Measurements from ENCODE around the gene SIMC1. TPM values are rescaled to one million over a fixed set of nuclear protein-coding genes. Genes with fewer than 3 reads are reported as not detected.

SIMC1 gene
- total RNA-seq, 3 donors from 2014 or later: 7.7 to 13.4 (median 12.7) TPM

DNA sequence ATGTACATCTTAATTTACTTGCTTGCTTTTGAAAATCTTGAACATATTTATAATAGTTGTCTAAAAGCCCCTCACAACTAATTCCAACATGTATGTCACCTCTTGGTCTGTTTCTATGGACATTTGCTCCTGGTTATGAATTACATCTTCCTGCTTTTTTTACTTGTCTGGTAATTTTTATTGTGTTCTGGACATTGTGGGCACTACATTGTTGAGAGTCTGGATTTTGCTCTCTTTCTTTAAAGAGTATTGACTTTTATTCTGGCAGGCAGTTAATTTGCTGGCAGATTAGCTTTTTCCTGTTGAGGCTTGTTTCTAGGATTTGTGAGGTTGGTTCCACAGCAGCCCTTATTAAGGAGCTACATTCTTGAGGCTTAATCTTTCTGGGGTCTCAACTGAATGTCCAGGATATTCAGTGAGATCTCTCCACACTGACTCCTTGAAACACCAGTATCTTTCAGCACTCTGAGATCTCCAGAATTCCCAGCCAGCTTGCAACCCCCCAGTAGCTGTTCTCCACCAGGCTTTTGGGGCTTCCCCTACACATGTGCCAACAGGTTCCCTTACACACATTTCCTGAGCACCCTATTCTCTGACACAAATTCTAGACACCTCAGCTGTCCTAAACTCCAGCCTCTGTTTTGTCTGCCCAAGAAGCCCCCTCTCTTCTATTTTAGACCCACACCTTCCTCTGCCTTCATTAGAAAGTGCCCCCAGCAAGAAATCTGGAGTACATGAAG, 96.0 kb downstream of the SIMC1 start:
- H3K9me3 ChIP-seq: peaks cover 0 to 6% of the 10 kb centered on the region in 2 donors
- TF ChIP-seq POLR2A (IDR thresholded peaks at IDR 0.05) (no peak), POLR2AphosphoS5 (IDR thresholded peaks at IDR 0.05) (no peak)
- TF ChIP-seq, protein P1, sequence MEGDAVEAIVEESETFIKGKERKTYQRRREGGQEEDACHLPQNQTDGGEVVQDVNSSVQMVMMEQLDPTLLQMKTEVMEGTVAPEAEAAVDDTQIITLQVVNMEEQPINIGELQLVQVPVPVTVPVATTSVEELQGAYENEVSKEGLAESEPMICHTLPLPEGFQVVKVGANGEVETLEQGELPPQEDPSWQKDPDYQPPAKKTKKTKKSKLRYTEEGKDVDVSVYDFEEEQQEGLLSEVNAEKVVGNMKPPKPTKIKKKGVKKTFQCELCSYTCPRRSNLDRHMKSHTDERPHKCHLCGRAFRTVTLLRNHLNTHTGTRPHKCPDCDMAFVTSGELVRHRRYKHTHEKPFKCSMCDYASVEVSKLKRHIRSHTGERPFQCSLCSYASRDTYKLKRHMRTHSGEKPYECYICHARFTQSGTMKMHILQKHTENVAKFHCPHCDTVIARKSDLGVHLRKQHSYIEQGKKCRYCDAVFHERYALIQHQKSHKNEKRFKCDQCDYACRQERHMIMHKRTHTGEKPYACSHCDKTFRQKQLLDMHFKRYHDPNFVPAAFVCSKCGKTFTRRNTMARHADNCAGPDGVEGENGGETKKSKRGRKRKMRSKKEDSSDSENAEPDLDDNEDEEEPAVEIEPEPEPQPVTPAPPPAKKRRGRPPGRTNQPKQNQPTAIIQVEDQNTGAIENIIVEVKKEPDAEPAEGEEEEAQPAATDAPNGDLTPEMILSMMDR (IDR thresholded peaks at IDR 0.05): no peak
- H3K4me1 ChIP-seq: no peaks in the 10 kb centered on the region
- H3K4me3 ChIP-seq: no peak overlapping the region
- no peaks in the 10 kb centered on the region for H3K27me3 ChIP-seq
- no peaks in the 10 kb centered on the region for H3K36me3 ChIP-seq
- intact Hi-C loops (cut with DNase I; ENCODE audit: low total_unique reads): no loop called here
- no peak overlapping the region for H3K27ac ChIP-seq
- DNase-seq (ENCODE audit: low spot score in 2 of 2): no peak

DNA sequence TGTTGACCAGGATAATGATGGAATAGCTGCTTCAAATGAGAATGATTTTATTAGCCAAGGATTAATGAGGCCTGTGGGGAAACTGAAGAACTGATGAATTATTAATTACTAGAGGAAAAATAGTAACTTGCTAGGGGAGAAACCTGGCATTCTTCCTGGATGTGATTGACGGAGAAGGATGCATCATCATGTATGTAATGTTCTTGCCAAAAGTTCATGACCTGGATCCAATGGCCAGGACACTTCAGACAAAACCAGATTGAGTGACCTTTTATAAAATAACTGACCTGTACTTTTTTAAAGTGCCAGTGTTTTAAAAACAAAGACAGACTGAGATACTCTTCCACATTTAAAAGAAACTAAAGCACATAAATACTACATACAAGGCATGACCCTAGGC, 99.7 kb downstream of the SIMC1 start:
- Histone ChIP-seq H3K4me3 (no peak overlapping the region), H3K27ac (no peak overlapping the region), H3K9me3 (peaks cover 0 to 6% of the 10 kb centered on the region in 2 donors), H3K4me1 (no peaks in the 10 kb centered on the region), H3K27me3 (no peaks in the 10 kb centered on the region), H3K36me3 (no peaks in the 10 kb centered on the region)
- TF ChIP-seq POLR2AphosphoS5 (IDR thresholded peaks at IDR 0.05): no peak
- TF ChIP-seq POLR2A (IDR thresholded peaks at IDR 0.05): no peak
- TF ChIP-seq, protein P1 (IDR thresholded peaks at IDR 0.05): no peak
- no peak for DNase-seq (ENCODE audit: low spot score in 2 of 2)
- intact Hi-C loops (cut with DNase I; ENCODE audit: low total_unique reads): no loop called here

DNA sequence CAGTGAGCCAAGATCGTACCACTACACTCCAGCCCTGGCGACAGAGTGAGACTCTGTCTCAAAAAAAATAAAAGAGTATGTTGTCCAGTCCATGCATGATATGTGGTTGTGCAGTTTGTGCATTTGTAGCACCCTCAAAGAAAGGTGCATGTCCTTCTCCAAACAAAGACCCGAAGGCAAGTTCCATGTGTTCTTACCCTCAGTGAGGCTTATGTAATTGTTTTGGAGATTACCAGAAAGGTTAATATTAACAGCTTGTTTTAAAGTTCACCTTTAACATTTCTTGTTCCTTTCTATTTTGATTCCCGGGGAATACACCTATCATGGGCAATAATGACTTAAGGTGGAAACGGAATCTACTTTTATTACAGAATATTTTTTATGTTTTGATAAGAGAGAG, 101.1 kb downstream of the SIMC1 start:
- Histone ChIP-seq H3K36me3 (no peaks in the 10 kb centered on the region), H3K9me3 (no peaks in the 10 kb centered on the region)
- intact Hi-C loops (cut with DNase I; ENCODE audit: low total_unique reads): no loop called here

DNA sequence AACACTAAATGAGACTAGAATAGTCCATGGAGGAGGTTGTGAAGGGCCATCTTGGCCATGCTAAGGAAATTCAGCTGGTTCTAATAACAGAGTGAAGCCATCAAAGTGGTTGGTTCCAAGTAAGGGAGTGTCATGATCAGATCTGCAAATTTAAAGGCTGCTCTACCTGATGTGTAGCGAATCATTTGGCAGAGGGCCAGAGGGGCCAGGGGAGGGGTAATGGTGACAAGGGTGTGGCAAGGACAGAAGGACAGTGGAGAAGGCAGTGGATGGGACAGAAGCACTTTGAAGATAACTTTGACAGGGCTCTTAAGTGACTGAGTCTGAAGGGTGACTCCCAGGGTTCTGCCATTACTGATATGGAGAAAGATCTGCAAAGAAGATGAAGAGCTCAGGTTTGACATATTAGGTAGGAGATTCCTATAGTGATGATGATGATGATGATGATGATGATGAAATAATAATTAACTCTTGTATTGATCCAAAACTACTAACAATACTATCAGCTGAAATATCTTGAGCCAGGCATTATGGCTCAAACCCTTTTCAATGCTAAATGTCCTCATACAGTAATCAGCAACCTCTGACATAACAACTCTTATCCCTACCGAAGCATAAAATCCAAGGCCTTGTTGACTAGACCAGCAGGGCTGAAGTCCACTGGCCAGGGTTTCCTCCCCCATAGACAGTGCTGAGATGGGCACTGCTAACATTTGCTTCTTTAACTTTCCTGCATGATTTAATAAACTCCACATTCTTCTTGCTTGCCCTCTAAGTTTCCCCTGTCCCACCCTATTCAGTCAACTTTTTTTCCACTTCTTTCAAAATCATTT, 103.3 kb downstream of the SIMC1 start:
- H3K4me1 ChIP-seq: no peaks in the 10 kb centered on the region
- no peaks in the 10 kb centered on the region for H3K36me3 ChIP-seq
- no peak overlapping the region for H3K4me3 ChIP-seq
- H3K9me3 ChIP-seq: no peaks in the 10 kb centered on the region
- intact Hi-C loops (cut with DNase I; ENCODE audit: low total_unique reads): no loop called here
- H3K27me3 ChIP-seq: no peaks in the 10 kb centered on the region
- DNase-seq (ENCODE audit: low spot score in 2 of 2): no peak
- H3K27ac ChIP-seq: no peak overlapping the region
- TF ChIP-seq POLR2A (IDR thresholded peaks at IDR 0.05) (no peak), POLR2AphosphoS5 (IDR thresholded peaks at IDR 0.05) (no peak)
- TF ChIP-seq, protein P1 (IDR thresholded peaks at IDR 0.05): no peak

More for the DNA sequence above, 101.1 kb downstream of the SIMC1 start:
- Histone ChIP-seq H3K4me1 (no peaks in the 10 kb centered on the region), H3K4me3 (no peak overlapping the region), H3K27ac (no peak overlapping the region), H3K27me3 (no peaks in the 10 kb centered on the region)
- TF ChIP-seq POLR2A (IDR thresholded peaks at IDR 0.05) (no peak), POLR2AphosphoS5 (IDR thresholded peaks at IDR 0.05) (no peak)
- TF ChIP-seq, protein P1 (IDR thresholded peaks at IDR 0.05): no peak
- DNase-seq (ENCODE audit: low spot score in 2 of 2): no peak

DNA sequence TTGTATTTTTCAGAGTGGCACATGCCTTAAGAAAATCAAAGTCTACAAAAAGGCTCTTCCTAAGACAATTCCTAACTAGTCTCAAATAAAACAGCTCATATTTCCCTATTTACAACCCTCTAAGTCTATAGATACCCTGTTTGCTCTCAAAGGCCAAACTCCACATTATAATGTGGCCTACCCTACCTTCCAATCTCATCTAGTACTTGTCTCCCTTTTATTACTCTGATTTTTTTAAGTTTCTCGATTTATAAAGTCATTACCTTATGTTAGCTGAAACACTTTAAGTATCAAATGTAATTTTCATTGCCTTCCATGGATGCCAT, 103.9 kb downstream of the SIMC1 start:
- no peak for DNase-seq (ENCODE audit: low spot score in 2 of 2)
- intact Hi-C loops (cut with DNase I; ENCODE audit: low total_unique reads): no loop called here
- H3K4me1 ChIP-seq: no peaks in the 10 kb centered on the region
- no peaks in the 10 kb centered on the region for H3K9me3 ChIP-seq
- no peaks in the 10 kb centered on the region for H3K27me3 ChIP-seq
- H3K36me3 ChIP-seq: no peaks in the 10 kb centered on the region
- TF ChIP-seq, protein P1 (IDR thresholded peaks at IDR 0.05): no peak
- TF ChIP-seq POLR2AphosphoS5 (IDR thresholded peaks at IDR 0.05): no peak
- no peak for TF ChIP-seq POLR2A (IDR thresholded peaks at IDR 0.05)
- H3K27ac ChIP-seq: no peak overlapping the region
- H3K4me3 ChIP-seq: no peak overlapping the region

All from breast epithelium (tissue), 4 donors.